HEK293T (cell line): ENCODE measurements around the gene ENTPD1.
"Not testable (repeated sequence)": the region's sequence is repeated elsewhere in the genome, so short reads cannot be mapped to it uniquely, and the experiment has no call there.

Experiments
- CTCF ChIA-PET: fragments of 350-600 bp; formaldehyde crosslinking; extraction: SDS; loops from one replicate; lab custom pipeline; 2021; ENCODE audit warnings: antibody characterized with exemption, inconsistent platforms; lab: Yijun Ruan, JAX
- POLR2A ChIA-PET: fragments of 350-600 bp; formaldehyde crosslinking; extraction: SDS; loops from one replicate; lab custom pipeline; 2020; ENCODE audit warnings: antibody characterized with exemption, inconsistent platforms; lab: Yijun Ruan, JAX
- DNase-seq: peaks from one replicate; pipeline ENCODE4 v3.0.0; 2012; ENCODE audit warnings: mixed read lengths; ENCODE audit errors: extremely low spot score
- ARNT ChIP-seq: fragments of 450-650 bp; IDR thresholded peaks from 2 replicates; pipeline ENCODE4 v1.6.1; 2017; ENCODE audit warnings: mild to moderate bottlenecking
- BHLHE40 ChIP-seq: fragments of 450-650 bp; IDR thresholded peaks from 2 replicates; pipeline ENCODE4 v1.6.1; 2016; ENCODE audit warnings: mild to moderate bottlenecking, moderate library complexity, borderline replicate concordance
- CTBP1 ChIP-seq: fragments of 450-650 bp; IDR thresholded peaks from 2 replicates; pipeline ENCODE4 v1.6.1; 2016; ENCODE audit warnings: borderline replicate concordance
- ELF4 ChIP-seq: fragments of 450-650 bp; IDR thresholded peaks from 2 replicates; pipeline ENCODE4 v1.6.1; 2017; ENCODE audit warnings: antibody characterized with exemption
- FOXA1 ChIP-seq: fragments of 450-650 bp; IDR thresholded peaks from 2 replicates; pipeline ENCODE4 v1.6.1; 2016; ENCODE audit warnings: mild to moderate bottlenecking
- FOXK2 ChIP-seq: fragments of 450-650 bp; IDR thresholded peaks from 2 replicates; pipeline ENCODE4 v1.6.1; 2016; ENCODE audit warnings: mild to moderate bottlenecking
- FOXM1 ChIP-seq: fragments of 450-650 bp; IDR thresholded peaks from 2 replicates; pipeline ENCODE4 v1.6.1; 2017; ENCODE audit warnings: mild to moderate bottlenecking, borderline replicate concordance
- HDGF ChIP-seq: fragments of 450-650 bp; IDR thresholded peaks from 2 replicates; pipeline ENCODE4 v1.6.1; 2017; ENCODE audit warnings: antibody characterized with exemption, borderline replicate concordance
- L3MBTL2 ChIP-seq: fragments of 450-650 bp; conservative IDR thresholded peaks from 2 replicates; pipeline ENCODE4 v1.6.1; 2016; ENCODE audit warnings: mild to moderate bottlenecking
- LEF1 ChIP-seq: fragments of 450-650 bp; IDR thresholded peaks from 2 replicates; pipeline ENCODE4 v1.6.1; 2017; ENCODE audit warnings: mild to moderate bottlenecking, borderline replicate concordance
- NFRKB ChIP-seq: fragments of 450-650 bp; IDR thresholded peaks from 2 replicates; pipeline ENCODE4 v1.6.1; 2016; ENCODE audit warnings: mild to moderate bottlenecking, moderate library complexity
- PKNOX1 ChIP-seq: fragments of 450-650 bp; IDR thresholded peaks from 2 replicates; pipeline ENCODE4 v1.6.1; 2016
- SP1 ChIP-seq: fragments of 450-650 bp; IDR thresholded peaks from 2 replicates; pipeline ENCODE4 v1.6.1; 2017
- SUZ12 ChIP-seq: fragments of 450-650 bp; IDR thresholded peaks from 2 replicates; pipeline ENCODE4 v1.6.1; 2016; ENCODE audit warnings: mild to moderate bottlenecking
- TARDBP ChIP-seq: fragments of 450-650 bp; IDR thresholded peaks from 2 replicates; pipeline ENCODE4 v1.6.1; 2016
- ZNF384 ChIP-seq: fragments of 450-650 bp; IDR thresholded peaks from 2 replicates; pipeline ENCODE4 v1.6.1; 2016

ENTPD1 gene

GRCh38 chr10:95873139-95873538, 117.2 kb downstream of the ENTPD1 start:
- DNase-seq: no peak
- ChIA-PET POLR2A (no interaction called here), CTCF (no interaction called here)
- TF ChIP-seq CTBP1 (no peak), TARDBP (no peak), BHLHE40 (no peak), HDGF (no peak)

DNA sequence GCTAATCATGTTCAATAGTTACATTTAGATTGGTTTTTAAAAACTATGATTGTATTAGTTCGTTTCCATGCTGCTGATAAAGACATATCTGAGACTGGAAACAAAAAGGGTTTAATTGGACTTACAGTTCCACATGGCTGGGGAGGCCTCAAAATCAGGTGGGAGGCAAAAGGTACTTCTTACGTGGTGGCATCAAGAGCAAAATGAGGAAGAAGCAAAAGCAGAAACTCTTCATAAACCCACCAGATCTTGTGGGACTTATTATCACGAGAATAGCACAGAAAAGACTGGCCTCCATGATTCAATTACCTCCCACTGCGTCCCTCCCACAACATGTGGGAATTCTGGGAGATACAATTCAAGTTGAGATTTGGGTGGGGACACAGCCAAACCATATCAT, 117.7 kb downstream of the ENTPD1 start:
- TF ChIP-seq LEF1 (no peak), FOXK2 (no peak), HDGF (no peak), TARDBP (no peak), CTBP1 (no peak), NFRKB (no peak), ELF4 (no peak), L3MBTL2 (no peak), FOXA1 (no peak), PKNOX1 (no peak), SUZ12 (no peak), ZNF384 (no peak), FOXM1 (no peak), ARNT (no peak), BHLHE40 (no peak), SP1 (no peak)
- ChIA-PET POLR2A (no interaction called here), CTCF (no interaction called here)
- no peak for DNase-seq

DNA sequence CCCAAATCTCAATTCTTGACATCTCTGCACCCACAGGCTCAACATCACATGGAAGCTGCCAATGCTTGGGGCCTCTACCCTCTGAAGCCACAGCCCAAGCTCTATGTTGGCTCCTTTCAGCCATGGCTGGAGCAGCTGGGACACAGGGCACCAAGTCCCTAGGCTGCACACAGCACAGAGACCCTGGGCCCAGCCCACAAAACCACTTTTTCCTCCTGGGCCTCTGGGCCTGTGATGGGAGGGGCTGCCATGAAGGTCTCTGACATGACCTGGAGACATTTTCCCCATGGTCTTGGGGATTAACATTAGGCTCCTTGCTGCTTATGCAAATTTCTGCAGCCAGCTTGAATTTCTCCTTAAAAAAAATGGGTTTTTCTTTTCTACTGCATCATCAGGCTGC, 118.8 kb downstream of the ENTPD1 start:
- CTCF ChIA-PET, POLR2A ChIA-PET, DNase-seq: not testable (repeated sequence)

GRCh38 chr10:95876756-95877155, 120.8 kb downstream of the ENTPD1 start:
- ChIA-PET CTCF (no interaction called here), POLR2A (no interaction called here)
- TF ChIP-seq ELF4 (no peak), LEF1 (no peak), TARDBP (no peak), CTBP1 (no peak), ZNF384 (no peak), ARNT (no peak), FOXA1 (no peak), HDGF (no peak), SP1 (no peak)
- no peak for DNase-seq

DNA sequence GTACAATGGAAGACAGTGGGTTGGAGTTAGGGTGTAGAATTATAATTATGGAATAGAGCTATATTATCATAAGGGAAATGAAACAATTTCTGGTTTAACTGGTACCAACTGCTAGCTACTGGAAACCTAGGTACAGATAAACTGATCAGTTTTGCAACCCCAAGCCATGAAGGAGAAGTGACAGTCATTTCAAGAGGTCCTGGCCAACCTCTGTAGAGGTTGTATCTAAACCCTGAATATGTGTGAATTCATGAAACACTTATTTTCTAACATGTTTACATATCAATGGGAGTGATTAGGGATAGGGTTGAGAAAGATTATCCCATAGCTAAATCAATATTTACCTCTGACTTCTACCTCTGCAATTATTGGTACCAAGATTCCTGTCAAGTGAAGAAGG, 121.9 kb downstream of the ENTPD1 start:
- POLR2A ChIA-PET: no interaction called here
- CTCF ChIA-PET: no interaction called here
- DNase-seq: no peak
- TF ChIP-seq FOXA1: no peak
- TF ChIP-seq L3MBTL2: no peak

DNA sequence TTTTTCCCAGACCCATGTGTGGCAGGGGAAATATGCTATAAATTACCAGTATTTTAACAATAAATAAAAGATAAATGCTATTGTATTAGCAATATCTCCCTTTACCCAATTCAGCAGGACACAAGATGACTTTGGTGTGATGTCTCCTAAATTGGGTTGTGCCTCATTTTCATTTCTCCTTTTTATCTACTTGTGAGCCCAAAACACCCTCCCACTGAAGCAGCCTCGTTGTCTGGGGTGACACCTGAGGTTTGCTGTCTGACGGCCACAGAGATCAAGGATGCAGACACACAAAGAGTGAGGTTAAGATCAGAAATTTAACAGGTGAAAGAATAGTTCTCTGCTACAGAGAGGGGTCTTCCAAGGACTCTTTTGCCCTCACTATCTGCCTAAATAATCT, 124.7 kb downstream of the ENTPD1 start:
- POLR2A ChIA-PET: no interaction called here
- no peak for DNase-seq
- no peak for TF ChIP-seq ARNT
- no peak for TF ChIP-seq SP1
- no peak for TF ChIP-seq FOXA1
- no peak for TF ChIP-seq LEF1
- TF ChIP-seq FOXM1: no peak
- no peak for TF ChIP-seq L3MBTL2
- no peak for TF ChIP-seq TARDBP
- TF ChIP-seq ELF4: no peak
- TF ChIP-seq ZNF384: no peak
- no peak for TF ChIP-seq FOXK2
- TF ChIP-seq SUZ12: no peak
- no peak for TF ChIP-seq PKNOX1
- no peak for TF ChIP-seq CTBP1
- no peak for TF ChIP-seq NFRKB
- TF ChIP-seq HDGF: no peak
- no peak for TF ChIP-seq BHLHE40
- CTCF ChIA-PET: no interaction called here

- TF ChIP-seq NFRKB (no peak), FOXA1 (no peak), PKNOX1 (no peak), BHLHE40 (no peak), TARDBP (no peak), ZNF384 (no peak), L3MBTL2 (no peak), FOXM1 (no peak), ARNT (no peak), SP1 (no peak)
- CTCF ChIA-PET: no interaction called here
- POLR2A ChIA-PET: no interaction called here
- DNase-seq: no peak
These were observed 125.4 kb downstream of the ENTPD1 start for GRCh38 chr10:95881316-95881715.

DNA sequence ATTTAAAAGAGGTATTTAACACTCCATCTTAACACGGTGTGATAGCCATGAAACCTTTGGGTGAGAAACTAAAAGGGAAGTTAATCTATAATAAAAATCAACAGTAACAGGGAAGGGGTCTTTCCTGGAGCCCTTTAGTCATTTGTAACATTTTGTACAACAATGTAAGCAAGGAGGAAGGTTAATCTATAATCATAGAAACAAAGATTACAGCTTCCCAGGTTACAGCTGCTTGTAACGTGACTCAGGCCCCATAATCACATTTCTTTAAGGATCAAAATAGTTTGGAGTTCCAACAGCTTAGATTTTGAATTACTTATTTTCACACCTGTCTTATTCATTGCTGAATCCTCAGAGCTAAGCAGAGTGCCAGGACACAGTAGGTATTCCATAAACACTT, 133.9 kb downstream of the ENTPD1 start:
- DNase-seq: no peak
- TF ChIP-seq HDGF: no peak
- TF ChIP-seq FOXK2: no peak
- TF ChIP-seq ARNT: no peak
- TF ChIP-seq CTBP1: no peak
- ChIA-PET POLR2A (no interaction called here), CTCF (no interaction called here)
